Measurements from ENCODE around the gene RASL12. TPM values are rescaled to one million over a fixed set of nuclear protein-coding genes. Genes with fewer than 3 reads are reported as not detected.

Gene RASL12
- polyA plus RNA-seq, 1 experiment: 0.16 TPM

- CTCF ChIA-PET: interaction anchor here (1.3 to 4.4 kb wide), 4 partner anchors 7 to 45 kb away, joined by 3 to 31 read pairs (median 18); no protein-coding TSS in a partner anchor
- POLR2A ChIA-PET: no interaction called here
Measured at GRCh38 chr15:65041787-65042186, 26.0 kb downstream of the RASL12 start.

GRCh38 chr15:65040461-65040860 lies 27.3 kb downstream of the RASL12 start:
- TF ChIP-seq CTCF (IDR thresholded peaks at IDR 0.05; ENCODE audit: insufficient read depth, low read depth, low read length): no peak
- Histone ChIP-seq H3K4me3 (ENCODE audit: low read depth, low read length) (no peak overlapping the region), H3K27me3 (ENCODE audit: control insufficient read depth, insufficient read depth, low read length) (no peaks in the 10 kb centered on the region), H3K36me3 (ENCODE audit: control insufficient read depth, insufficient read depth, low read length) (no peaks in the 10 kb centered on the region)
- DNase-seq (ENCODE audit: low read depth): no peak
- POLR2A ChIA-PET: no interaction called here
- CTCF ChIA-PET: no interaction called here

More at GRCh38 chr15:65041787-65042186, 26.0 kb downstream of the RASL12 start:
- Histone ChIP-seq H3K4me3 (ENCODE audit: low read depth, low read length) (no peak overlapping the region), H3K27me3 (ENCODE audit: control insufficient read depth, insufficient read depth, low read length) (no peaks in the 10 kb centered on the region), H3K36me3 (ENCODE audit: control insufficient read depth, insufficient read depth, low read length) (no peaks in the 10 kb centered on the region)
- DNase-seq (ENCODE audit: low read depth): no peak
- no peak for TF ChIP-seq CTCF (IDR thresholded peaks at IDR 0.05; ENCODE audit: insufficient read depth, low read depth, low read length)

- Histone ChIP-seq H3K4me3 (ENCODE audit: low read depth, low read length) (no peak overlapping the region), H3K36me3 (ENCODE audit: control insufficient read depth, insufficient read depth, low read length) (no peaks in the 10 kb centered on the region), H3K27me3 (ENCODE audit: control insufficient read depth, insufficient read depth, low read length) (no peaks in the 10 kb centered on the region)
- CTCF ChIA-PET: interaction anchor here (1.2 to 2.5 kb wide), 3 partner anchors 38 to 56 kb away, joined by 3 to 7 read pairs (median 3); partner anchors contain the start of gene KBTBD13
- DNase-seq (ENCODE audit: low read depth): no peak
- no peak for TF ChIP-seq CTCF (IDR thresholded peaks at IDR 0.05; ENCODE audit: insufficient read depth, low read depth, low read length)
- POLR2A ChIA-PET: no interaction called here
Measured at GRCh38 chr15:65038836-65039235, 29.0 kb downstream of the RASL12 start.

GRCh38 chr15:65038428-65038827 lies 29.4 kb downstream of the RASL12 start:
- POLR2A ChIA-PET: no interaction called here
- CTCF ChIA-PET: interaction anchor here (1.2 to 2.5 kb wide), 2 partner anchors 38 to 57 kb away, joined by 3 to 7 read pairs; partner anchors contain the start of gene KBTBD13
- H3K4me3 ChIP-seq (ENCODE audit: low read depth, low read length): no peak overlapping the region
- TF ChIP-seq CTCF (IDR thresholded peaks at IDR 0.05; ENCODE audit: insufficient read depth, low read depth, low read length): no peak
- no peaks in the 10 kb centered on the region for H3K36me3 ChIP-seq (ENCODE audit: control insufficient read depth, insufficient read depth, low read length)
- DNase-seq (ENCODE audit: low read depth): no peak
- no peaks in the 10 kb centered on the region for H3K27me3 ChIP-seq (ENCODE audit: control insufficient read depth, insufficient read depth, low read length)

- no peaks in the 10 kb centered on the region for H3K36me3 ChIP-seq (ENCODE audit: control insufficient read depth, insufficient read depth, low read length)
- ChIA-PET CTCF (no interaction called here), POLR2A (no interaction called here)
- H3K27me3 ChIP-seq (ENCODE audit: control insufficient read depth, insufficient read depth, low read length): no peaks in the 10 kb centered on the region
- H3K4me3 ChIP-seq (ENCODE audit: low read depth, low read length): no peak overlapping the region
- no peak for DNase-seq (ENCODE audit: low read depth)
- no peak for TF ChIP-seq CTCF (IDR thresholded peaks at IDR 0.05; ENCODE audit: insufficient read depth, low read depth, low read length)
Measured at GRCh38 chr15:65037309-65037708, 30.5 kb downstream of the RASL12 start.

Data from BJ (cell line).